HepG2 (cell line): ENCODE data around the gene KRTCAP2. TPM values are rescaled to one million over a fixed set of nuclear protein-coding genes. Genes with fewer than 3 reads are reported as not detected.
A peak's percentile ranks its signal among the peaks of the same experiment; 100 is the strongest.

Experiments
- ARNT2 ChIP-seq: sonication (generic); formaldehyde crosslinking; IDR thresholded peaks from 2 replicates; pipeline ENCODE4 v1.8.0; 2022; ENCODE audit warnings: mild to moderate bottlenecking, low read depth, missing genetic modification reagents, moderate library complexity
- CAMTA2 ChIP-seq: sonication (generic); formaldehyde crosslinking; IDR thresholded peaks from 2 replicates; pipeline ENCODE4 v1.4.0; 2020; ENCODE audit warnings: mild to moderate bottlenecking, missing genetic modification reagents, borderline replicate concordance
- CBFB ChIP-seq: sonication (generic); formaldehyde crosslinking; IDR thresholded peaks from 2 replicates; pipeline ENCODE4 v1.4.0; 2020; ENCODE audit warnings: missing genetic modification reagents
- CSRNP1 ChIP-seq: sonication (generic); formaldehyde crosslinking; IDR thresholded peaks from 2 replicates; pipeline ENCODE4 v1.8.1; 2023; ENCODE audit warnings: mild to moderate bottlenecking, missing genetic modification reagents
- ELF1 ChIP-seq: sonication (generic); formaldehyde crosslinking; IDR thresholded peaks from 2 replicates; pipeline ENCODE4 v1.4.0; 2020; ENCODE audit warnings: missing genetic modification reagents
- GPBP1L1 ChIP-seq: sonication (generic); formaldehyde crosslinking; IDR thresholded peaks from 2 replicates; pipeline ENCODE4 v1.5.0; 2020; ENCODE audit warnings: mild to moderate bottlenecking, missing genetic modification reagents
- HOXD1 ChIP-seq: sonication (generic); formaldehyde crosslinking; IDR thresholded peaks from 2 replicates; pipeline ENCODE4 v1.5.0; 2020; ENCODE audit warnings: missing genetic modification reagents
- JUND ChIP-seq: sonication (generic); formaldehyde crosslinking; IDR thresholded peaks from 2 replicates; pipeline ENCODE4 v1.8.0; 2022; ENCODE audit warnings: mild to moderate bottlenecking, missing genetic modification reagents
- KDM5A ChIP-seq: fragments of 200-600 bp; sonication (generic); IDR thresholded peaks from 2 replicates; pipeline ENCODE4 v1.7.0; 2018; ENCODE audit warnings: antibody characterized with exemption, mild to moderate bottlenecking, low read length, borderline replicate concordance
- KLF11 ChIP-seq: IDR thresholded peaks from 2 replicates; pipeline ENCODE4 v1.6.1; 2016; ENCODE audit warnings: missing compliant biosample characterization
- MEIS2 ChIP-seq: sonication (generic); formaldehyde crosslinking; IDR thresholded peaks from 2 replicates; pipeline ENCODE4 v1.9.0; 2021; ENCODE audit warnings: mild to moderate bottlenecking, missing genetic modification reagents
- NR2C2 ChIP-seq: sonication (generic); formaldehyde crosslinking; IDR thresholded peaks from 2 replicates; pipeline ENCODE4 v1.4.0; 2020; ENCODE audit warnings: missing genetic modification reagents, mild to moderate bottlenecking, moderate library complexity, borderline replicate concordance
- PCBP1 ChIP-seq: fragments of 200-400 bp; formaldehyde crosslinking; IDR thresholded peaks from 2 replicates; pipeline ENCODE4 v1.6.1; 2017; ENCODE audit warnings: mild to moderate bottlenecking, low read depth, low read length, borderline replicate concordance
- RFXANK ChIP-seq: IDR thresholded peaks from 2 replicates; pipeline ENCODE4 v1.6.1; 2016
- SAP130 ChIP-seq: IDR thresholded peaks from 2 replicates; pipeline ENCODE4 v1.6.1; 2016; ENCODE audit warnings: low read depth
- THAP11 ChIP-seq: IDR thresholded peaks from 2 replicates; pipeline ENCODE4 v1.6.1; 2016; ENCODE audit warnings: missing biosample characterization, missing genetic modification reagents
- THAP9 ChIP-seq: sonication (generic); formaldehyde crosslinking; IDR thresholded peaks from 2 replicates; pipeline ENCODE4; 2020; ENCODE audit warnings: missing genetic modification reagents, mild to moderate bottlenecking, borderline replicate concordance
- ZBTB20 ChIP-seq: sonication (generic); formaldehyde crosslinking; IDR thresholded peaks from 2 replicates; pipeline ENCODE4 v1.8.1; 2023; ENCODE audit warnings: missing genetic modification reagents, low read depth, mild to moderate bottlenecking, borderline replicate concordance
- ZFX ChIP-seq: sonication (generic); formaldehyde crosslinking; IDR thresholded peaks from 2 replicates; pipeline ENCODE4 v1.4.0; 2020; ENCODE audit warnings: mild to moderate bottlenecking, low read depth, missing genetic modification reagents, moderate library complexity
- ZNF629 ChIP-seq: sonication (generic); formaldehyde crosslinking; conservative IDR thresholded peaks from 2 replicates; pipeline ENCODE4 v1.5.0; 2020; ENCODE audit warnings: missing genetic modification reagents
- ZNF781 ChIP-seq: sonication (generic); formaldehyde crosslinking; IDR thresholded peaks from 2 replicates; pipeline ENCODE4 v1.5.1; 2020; ENCODE audit warnings: borderline replicate concordance, mild to moderate bottlenecking, missing genetic modification reagents; ENCODE audit errors: not compliant biosample characterization
- polyA plus RNA-seq, 8 experiments: library from polyadenylated mRNA; depleted of rRNA in 3 of 8; stranded (reverse) in 7 of 8; unstranded in 1 of 8; fragments of >200 nt; fragmentation: Illumina TruSeq in 4 of 8; extraction: Trizol in 4 of 8; gene quantifications; 2 replicates each; pipeline versions ENCODE4 v1.2.1 to v1.2.3, GENCODE V29; 2011 to 2016; ENCODE audit warnings: low read depth in 4 of 8, missing spikeins in 1 of 8, mixed read lengths in 1 of 8; ENCODE audit not compliant: insufficient read depth in 1 of 8
- total RNA-seq, 5 experiments: library from RNA; depleted of rRNA; stranded (reverse); fragments of >200 nt; fragmentation: Illumina TruSeq; extraction: Trizol; gene quantifications; 2 replicates each; pipeline ENCODE4 v1.2.3, GENCODE V29; 2016; ENCODE audit warnings: low read depth in 1 of 5
- TF ChIP-seq, protein P1 (sequence below): sonication (generic); formaldehyde crosslinking; IDR thresholded peaks from 2 replicates; pipeline ENCODE4 v1.4.0; 2020; ENCODE audit warnings: missing genetic modification reagents

Gene KRTCAP2
- total and polyA plus RNA-seq, 2 of the 13 experiments (the other 11 are each of a cell fraction or from before 2014, with no cell fraction given): 77.3 to 79.4 TPM

GRCh38 chr1:155139895-155140629 lies 33.0 kb downstream of the KRTCAP2 start, which contains the start of gene DPM3 (continued):
- TF ChIP-seq, protein P1, sequence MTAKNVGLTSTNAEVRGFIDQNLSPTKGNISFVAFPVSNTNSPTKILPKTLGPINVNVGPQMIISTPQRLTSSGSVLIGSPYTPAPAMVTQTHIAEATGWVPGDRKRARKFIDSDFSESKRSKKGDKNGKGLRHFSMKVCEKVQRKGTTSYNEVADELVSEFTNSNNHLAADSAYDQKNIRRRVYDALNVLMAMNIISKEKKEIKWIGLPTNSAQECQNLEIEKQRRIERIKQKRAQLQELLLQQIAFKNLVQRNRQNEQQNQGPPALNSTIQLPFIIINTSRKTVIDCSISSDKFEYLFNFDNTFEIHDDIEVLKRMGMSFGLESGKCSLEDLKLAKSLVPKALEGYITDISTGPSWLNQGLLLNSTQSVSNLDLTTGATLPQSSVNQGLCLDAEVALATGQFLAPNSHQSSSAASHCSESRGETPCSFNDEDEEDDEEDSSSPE (CRISPR knock-in tag): peak; percentile 39; the same call in 1 of the 2 replicates
- TF ChIP-seq KLF11 (CRISPR knock-in tag) (no peak), GPBP1L1 (CRISPR knock-in tag) (no peak), JUND (CRISPR knock-in tag) (no peak), CAMTA2 (0 out of 2 replicates have a peak, but pooled peaks have one; percentile 14), ELF1 (CRISPR knock-in tag) (peak; percentile 92), SAP130 (peak; percentile 75), CBFB (CRISPR knock-in tag) (peak; percentile 28; the same call in 1 of the 2 replicates), KDM5A (peak; percentile 58), ZNF629 (CRISPR knock-in tag) (no peak), RFXANK (no peak), ZBTB20 (CRISPR knock-in tag) (peak; percentile 57; the same call in 1 of the 2 replicates), ZNF781 (peak; percentile 69), ARNT2 (no peak), THAP9 (CRISPR knock-in tag) (peak; percentile 62; the same call in 1 of the 2 replicates), HOXD1 (CRISPR knock-in tag) (0 out of 2 replicates have a peak, but pooled peaks have one; percentile 15), CSRNP1 (CRISPR knock-in tag) (no peak), PCBP1 (0 out of 2 replicates have a peak, but pooled peaks have one; percentile 83), NR2C2 (CRISPR knock-in tag) (peak; percentile 92), THAP11 (peak; percentile 100), ZFX (CRISPR knock-in tag) (peak; percentile 73), MEIS2 (CRISPR knock-in tag) (0 out of 2 replicates have a peak, but pooled peaks have one; percentile 42)
